ENCODE measurements around the gene GDF2. TPM values are rescaled to one million over a fixed set of nuclear protein-coding genes. Genes with fewer than 3 reads are reported as not detected.

The GDF2 gene
- total RNA-seq, 1 donor from 2014 or later: not detected

DNA sequence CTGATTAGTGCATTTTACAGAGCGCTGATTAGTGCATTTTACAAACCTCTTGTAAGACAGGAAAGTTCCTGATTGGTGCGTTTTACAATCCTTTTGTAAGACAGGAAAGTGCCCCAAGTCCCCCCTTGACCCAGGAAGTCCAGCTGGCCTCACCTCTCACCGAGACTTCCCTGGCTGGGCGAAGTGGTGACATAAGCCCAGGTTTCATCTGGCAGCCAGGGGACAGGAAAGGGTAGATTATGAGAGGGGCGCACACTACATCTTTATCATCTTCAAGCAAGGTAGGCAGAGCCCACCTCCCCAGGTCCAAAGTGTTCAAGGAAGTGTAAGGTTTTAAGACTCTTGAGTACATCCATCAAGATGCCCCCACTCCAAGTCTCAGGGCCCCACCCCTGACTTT is 27.8 kb upstream of the GDF2 start:
- DNase-seq (peak; percentile 2), ATAC-seq (no peak)
- H3K36me3 ChIP-seq: no peaks in the 10 kb centered on the region
- H3K4me3 ChIP-seq: no peak overlapping the region
- H3K27ac ChIP-seq: no peak overlapping the region
- intact Hi-C loops (cut with DNase I): no loop called here
- no peaks in the 10 kb centered on the region for H3K4me1 ChIP-seq
- TF ChIP-seq, protein P1, sequence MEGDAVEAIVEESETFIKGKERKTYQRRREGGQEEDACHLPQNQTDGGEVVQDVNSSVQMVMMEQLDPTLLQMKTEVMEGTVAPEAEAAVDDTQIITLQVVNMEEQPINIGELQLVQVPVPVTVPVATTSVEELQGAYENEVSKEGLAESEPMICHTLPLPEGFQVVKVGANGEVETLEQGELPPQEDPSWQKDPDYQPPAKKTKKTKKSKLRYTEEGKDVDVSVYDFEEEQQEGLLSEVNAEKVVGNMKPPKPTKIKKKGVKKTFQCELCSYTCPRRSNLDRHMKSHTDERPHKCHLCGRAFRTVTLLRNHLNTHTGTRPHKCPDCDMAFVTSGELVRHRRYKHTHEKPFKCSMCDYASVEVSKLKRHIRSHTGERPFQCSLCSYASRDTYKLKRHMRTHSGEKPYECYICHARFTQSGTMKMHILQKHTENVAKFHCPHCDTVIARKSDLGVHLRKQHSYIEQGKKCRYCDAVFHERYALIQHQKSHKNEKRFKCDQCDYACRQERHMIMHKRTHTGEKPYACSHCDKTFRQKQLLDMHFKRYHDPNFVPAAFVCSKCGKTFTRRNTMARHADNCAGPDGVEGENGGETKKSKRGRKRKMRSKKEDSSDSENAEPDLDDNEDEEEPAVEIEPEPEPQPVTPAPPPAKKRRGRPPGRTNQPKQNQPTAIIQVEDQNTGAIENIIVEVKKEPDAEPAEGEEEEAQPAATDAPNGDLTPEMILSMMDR (IDR thresholded peaks at IDR 0.05): no peak
- H3K9me3 ChIP-seq: no peaks in the 10 kb centered on the region
- H3K27me3 ChIP-seq: peaks cover 2% of the 10 kb centered on the region

DNA sequence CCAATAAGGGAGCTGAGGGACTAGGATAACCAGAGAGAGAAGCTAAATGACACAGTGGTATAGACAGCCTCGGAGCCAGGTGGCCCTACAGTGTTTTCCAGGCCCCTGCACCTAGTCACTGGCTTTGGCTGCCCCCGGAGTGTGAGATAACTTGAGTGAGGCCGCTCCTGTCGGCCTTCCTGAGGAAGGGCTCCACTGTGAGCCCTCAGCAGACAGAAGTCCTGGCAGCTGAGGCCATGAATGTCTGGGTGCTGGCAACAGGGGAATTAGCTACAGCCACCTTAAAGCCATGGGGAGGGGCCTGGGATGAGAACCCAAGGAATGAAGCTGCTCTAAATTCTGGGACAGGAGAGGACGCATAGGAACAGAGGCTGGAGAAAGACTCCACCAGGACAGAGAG is 26.8 kb upstream of the GDF2 start:
- ATAC-seq (no peak), DNase-seq (peak; percentile 29)
- no peaks in the 10 kb centered on the region for H3K36me3 ChIP-seq
- H3K4me1 ChIP-seq: no peaks in the 10 kb centered on the region
- TF ChIP-seq, protein P1 (IDR thresholded peaks at IDR 0.05): no peak
- H3K9me3 ChIP-seq: no peaks in the 10 kb centered on the region
- H3K27me3 ChIP-seq: peaks cover 10% of the 10 kb centered on the region
- H3K27ac ChIP-seq: no peak overlapping the region
- intact Hi-C loops (cut with DNase I): no loop called here
- H3K4me3 ChIP-seq: no peak overlapping the region

DNA sequence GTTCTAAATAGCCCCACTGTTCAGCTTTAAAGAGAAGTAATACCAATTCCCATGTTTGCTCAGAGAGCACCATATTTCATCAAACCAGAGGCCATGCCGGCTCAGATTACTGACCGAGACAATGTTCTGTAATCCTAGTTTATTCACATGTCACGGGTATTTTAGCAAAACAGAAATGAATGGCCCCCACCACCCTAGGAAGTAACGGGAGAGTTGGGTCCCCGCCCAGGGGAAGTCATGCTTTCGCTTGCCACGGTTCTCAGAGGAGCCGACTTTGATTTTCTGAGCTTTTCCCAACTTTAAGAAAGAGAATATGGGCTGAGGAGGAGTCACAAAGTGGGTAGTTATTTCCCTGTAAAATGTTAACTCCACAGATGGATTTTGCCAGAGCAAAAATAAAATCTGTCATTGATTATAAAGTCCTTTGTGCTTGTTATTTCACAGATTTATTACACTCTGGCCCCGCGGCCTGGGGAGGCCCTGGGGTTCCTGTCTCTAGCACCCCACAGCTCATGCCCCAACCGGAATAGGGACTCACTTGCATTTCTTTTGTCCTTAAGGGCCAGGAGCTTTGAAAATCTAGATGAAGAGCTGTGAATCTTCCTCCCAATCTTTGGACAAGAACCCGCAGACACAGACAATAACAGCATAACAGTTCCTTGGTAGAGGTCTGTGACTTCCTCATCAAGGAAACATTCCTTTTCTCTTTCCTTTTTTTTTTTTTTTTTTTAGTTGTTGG is 25.9 kb upstream of the GDF2 start:
- peak overlapping the region; percentile 14 for H3K27ac ChIP-seq

DNA sequence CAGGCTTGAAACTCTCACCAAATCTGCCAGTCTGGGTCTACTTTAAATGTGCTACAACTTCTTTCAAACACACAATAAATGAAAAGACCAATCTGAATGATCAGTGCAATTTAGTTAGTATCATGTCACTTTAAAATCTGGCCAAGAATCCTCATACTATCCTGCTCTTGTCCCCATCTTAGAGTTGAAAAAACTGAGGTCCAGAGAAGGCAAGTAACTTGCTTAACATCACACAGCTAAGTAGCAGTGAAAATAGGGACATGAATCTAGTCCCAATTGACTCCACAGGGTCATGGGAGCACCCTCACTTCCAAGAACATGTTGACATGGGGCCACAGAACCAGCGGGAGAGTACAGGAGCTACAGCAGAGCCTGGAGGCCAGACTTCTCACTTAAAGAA is 25.3 kb upstream of the GDF2 start:
- DNase-seq (no peak), ATAC-seq (no peak)
- Histone ChIP-seq H3K4me3 (no peak overlapping the region), H3K36me3 (no peaks in the 10 kb centered on the region), H3K9me3 (no peaks in the 10 kb centered on the region), H3K27me3 (peaks cover 23% of the 10 kb centered on the region), H3K4me1 (no peaks in the 10 kb centered on the region), H3K27ac (peak overlapping the region; percentile 47)
- intact Hi-C loops (cut with DNase I): no loop called here
- TF ChIP-seq, protein P1 (IDR thresholded peaks at IDR 0.05): no peak

More for the DNA sequence above, 25.9 kb upstream of the GDF2 start:
- no peaks in the 10 kb centered on the region for H3K36me3 ChIP-seq
- H3K9me3 ChIP-seq: no peaks in the 10 kb centered on the region
- no peak overlapping the region for H3K4me3 ChIP-seq
- intact Hi-C loops (cut with DNase I): no loop called here
- no peaks in the 10 kb centered on the region for H3K4me1 ChIP-seq
- DNase-seq: no peak
- TF ChIP-seq, protein P1 (IDR thresholded peaks at IDR 0.05): no peak
- H3K27me3 ChIP-seq: peaks cover 18% of the 10 kb centered on the region
- ATAC-seq: no peak

DNA sequence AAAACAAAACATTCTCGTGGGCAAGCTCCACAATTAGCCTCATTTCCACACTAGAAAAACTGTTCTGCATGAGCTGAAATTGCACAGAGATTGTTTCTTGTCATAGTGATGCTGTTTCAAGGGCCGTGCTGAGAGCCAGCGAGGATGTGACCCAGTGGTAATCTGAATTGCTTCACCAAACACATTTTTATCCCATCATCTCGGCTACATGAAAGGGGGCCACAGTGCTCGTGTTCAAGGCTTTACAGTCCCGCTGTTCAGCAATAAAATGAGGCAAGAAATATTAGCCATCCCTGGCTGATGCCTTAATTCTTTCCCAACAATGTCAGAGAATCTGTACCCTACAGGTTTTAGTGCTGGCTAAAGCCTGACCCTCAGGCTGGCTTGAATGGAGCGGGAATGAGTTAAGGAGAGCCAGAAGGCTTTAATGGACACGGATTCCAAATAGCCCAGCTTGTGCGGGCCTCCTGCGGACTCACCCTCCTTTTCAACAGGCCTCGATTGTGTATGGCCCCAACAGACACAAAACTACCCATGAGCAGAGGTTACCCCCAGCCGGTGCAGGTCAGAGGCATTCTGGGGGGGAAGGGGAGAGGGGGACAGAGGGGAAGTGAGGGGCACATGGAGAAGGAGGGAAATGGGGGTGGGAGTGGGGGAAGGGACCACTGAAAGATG is 24.3 kb upstream of the GDF2 start:
- Histone ChIP-seq H3K4me1 (no peaks in the 10 kb centered on the region), H3K27me3 (peaks cover 23% of the 10 kb centered on the region), H3K4me3 (no peak overlapping the region), H3K9me3 (no peaks in the 10 kb centered on the region), H3K27ac (peak overlapping the region; percentile 36), H3K36me3 (no peaks in the 10 kb centered on the region)
- intact Hi-C loops (cut with DNase I): no loop called here
- TF ChIP-seq, protein P1 (IDR thresholded peaks at IDR 0.05): no peak
- DNase-seq (peak; percentile 23), ATAC-seq (no peak)

Data from upper lobe of right lung (tissue), 1 donor.